NCI-H345 treated with DMSO at 0.1 percent for 48 hours (cell line): Measurements from ENCODE around the gene LIPH.

Source experiments
- DNase-seq: peaks from one replicate; lab custom pipeline; 2025; ENCODE audit not compliant: unreplicated experiment; lab: John Stamatoyannopoulos, UW

LIPH gene

DNA sequence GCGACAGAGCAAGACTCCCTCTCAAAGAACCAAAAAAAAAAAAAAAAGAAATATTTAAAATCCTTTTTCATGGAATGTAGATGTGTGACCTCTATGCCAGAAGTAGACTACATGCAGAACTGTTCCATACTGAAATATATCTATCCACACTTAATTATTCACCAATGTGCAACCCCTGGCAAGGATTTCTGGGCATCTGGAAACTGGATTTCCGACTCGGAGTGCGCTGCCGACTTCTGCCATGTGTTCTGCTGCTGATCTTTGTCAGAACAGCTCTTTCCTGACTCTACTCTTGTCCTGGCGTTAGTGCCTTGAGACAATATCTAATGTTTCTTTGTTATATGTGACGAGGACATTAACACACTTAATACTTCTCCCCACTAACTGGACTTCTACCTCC lies 11.7 kb downstream of the LIPH start:
- DNase-seq: no peak

DNA sequence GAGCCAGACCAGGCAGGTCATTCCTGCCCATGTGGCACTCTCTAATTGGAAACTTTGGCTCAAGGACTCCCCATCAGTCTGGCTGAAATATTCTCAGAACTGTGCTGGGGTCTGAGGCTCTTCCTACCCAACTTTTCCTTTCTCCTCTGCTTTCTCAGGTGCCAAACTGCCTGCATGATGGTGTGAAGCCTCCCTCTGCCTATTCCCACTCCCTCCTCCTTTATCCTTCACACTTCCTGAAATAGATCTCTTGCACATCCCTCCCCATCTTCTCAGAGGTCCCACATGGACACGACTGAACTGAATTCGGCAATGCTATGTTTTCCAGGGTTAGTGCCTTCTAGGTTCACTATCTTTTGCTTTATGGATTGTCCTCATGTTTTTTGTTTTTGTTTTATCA lies 12.5 kb downstream of the LIPH start:
- DNase-seq: no peak

DNA sequence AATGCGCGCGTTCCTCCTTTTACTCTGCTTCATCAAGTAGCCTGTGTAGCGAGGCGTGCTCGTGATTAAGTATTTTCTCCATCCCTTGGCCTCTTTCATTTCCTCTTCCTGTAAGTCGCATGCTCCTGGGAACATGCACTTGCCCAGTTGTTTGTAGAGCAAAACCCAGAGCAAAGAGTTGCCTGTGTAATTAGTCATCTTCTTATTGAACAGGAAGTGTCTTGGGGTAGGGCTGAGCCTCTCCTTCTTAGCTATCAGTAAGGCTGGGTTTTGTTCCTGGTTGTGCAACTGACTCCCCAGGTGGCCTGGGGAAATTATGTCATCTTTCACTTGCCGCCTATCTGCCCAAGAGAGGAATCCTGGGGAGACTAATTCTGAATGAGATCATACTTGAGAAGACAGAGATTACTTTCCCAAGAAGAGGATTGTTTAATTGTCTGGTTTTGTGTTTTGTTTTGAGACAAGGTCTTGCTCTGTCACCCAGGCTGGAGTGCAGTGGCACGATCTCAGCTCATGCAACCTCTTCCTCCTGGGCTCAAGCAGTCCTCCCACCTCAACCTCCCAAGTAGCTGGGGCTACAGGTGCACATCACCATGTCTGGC lies 14.9 kb downstream of the LIPH start:
- no peak for DNase-seq

DNA sequence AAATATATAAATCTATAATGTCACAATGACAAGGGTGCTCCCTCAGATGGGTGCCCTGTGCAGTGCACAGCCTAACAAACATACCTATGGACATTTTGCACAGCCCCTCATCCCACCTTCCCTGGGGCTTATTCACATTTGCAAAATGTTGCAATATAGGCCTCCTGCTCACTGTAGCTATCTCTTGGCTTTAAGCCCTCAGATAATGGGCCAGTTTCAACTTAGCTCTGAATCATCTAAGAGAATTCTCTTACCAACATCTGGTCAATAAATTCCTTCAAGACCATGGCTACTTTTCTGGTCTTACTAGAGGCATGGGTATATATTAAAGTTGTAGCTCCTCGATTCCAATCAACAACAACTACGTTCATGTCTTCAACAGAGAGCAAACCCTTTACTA lies 17.9 kb downstream of the LIPH start:
- no peak for DNase-seq

DNA sequence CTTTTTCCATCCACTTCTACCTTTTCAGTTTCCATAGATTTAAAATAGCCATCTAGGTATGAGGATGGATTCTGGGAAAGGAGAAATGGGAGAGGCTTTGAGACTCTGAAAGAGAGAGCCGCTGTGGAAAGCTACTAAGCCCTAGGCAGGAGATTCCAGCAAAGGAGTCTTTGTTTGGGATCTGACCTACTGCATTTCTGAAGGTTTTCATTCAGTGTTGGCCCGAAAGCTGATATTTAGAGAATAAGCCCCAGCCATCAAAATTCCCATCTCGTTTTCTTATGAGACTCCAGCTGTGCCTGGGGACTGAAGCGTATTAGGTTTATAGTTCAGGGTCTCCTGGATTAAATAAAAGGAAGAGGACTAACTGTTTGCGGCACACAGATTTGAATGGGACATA lies 19.5 kb downstream of the LIPH start:
- no peak for DNase-seq

DNA sequence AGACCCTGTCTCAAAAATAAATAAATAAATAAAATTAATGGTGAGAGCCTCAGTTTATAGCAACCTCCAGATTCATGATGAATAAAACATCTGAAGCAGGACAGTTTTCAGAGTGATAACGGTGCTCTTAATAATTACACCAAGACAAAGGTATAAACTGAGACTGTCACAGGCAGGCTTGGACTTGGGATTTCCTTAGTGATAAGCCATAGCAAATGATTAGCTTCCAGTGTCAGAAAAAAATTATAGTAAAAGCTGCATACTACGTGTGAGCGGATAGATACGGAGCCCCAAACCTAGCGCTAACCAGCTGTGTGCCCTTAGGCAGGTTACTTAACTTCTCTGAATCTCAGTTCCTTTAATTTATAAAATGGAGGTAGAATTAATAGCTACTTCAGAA lies 21.5 kb downstream of the LIPH start:
- DNase-seq: no peak

DNA sequence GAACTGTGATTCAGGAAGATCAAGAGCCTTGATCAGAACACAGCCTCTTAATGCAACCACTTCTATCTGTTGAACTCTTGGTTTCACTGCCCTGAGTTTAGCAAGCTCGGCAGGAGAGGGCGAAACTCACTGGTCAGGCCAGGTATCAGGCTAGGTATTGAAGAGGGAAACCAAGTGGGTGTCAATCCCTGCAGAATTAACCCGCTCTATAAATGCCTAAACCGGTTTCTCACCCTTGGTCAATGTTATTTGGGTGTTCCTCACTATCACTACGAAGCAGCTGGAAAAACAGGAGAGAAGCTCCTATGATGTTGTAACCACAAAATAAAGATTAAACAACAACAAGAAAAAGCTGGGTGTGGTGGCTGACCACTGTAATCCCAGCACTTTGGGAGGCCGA lies 23.9 kb downstream of the LIPH start:
- no peak for DNase-seq

DNA sequence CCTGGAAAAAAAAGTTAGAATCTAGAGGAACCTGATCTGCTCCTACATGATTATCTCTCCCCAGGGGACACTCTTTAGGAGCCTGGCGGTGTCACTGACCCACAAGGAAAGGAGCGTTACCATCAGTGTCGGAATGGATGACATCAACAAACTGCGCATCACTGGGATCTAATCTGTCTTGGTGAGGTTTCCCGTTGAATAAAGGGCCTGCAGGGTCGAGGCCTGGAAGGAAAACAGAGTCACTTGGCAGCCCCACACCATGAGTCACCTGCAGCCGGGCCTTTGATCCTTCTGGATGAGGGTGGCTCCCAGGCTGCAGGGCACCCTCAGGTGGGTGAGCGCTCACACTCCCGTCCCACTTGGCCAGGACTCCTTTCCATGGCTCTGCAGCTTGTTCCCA lies 25.0 kb downstream of the LIPH start:
- DNase-seq: no peak

DNA sequence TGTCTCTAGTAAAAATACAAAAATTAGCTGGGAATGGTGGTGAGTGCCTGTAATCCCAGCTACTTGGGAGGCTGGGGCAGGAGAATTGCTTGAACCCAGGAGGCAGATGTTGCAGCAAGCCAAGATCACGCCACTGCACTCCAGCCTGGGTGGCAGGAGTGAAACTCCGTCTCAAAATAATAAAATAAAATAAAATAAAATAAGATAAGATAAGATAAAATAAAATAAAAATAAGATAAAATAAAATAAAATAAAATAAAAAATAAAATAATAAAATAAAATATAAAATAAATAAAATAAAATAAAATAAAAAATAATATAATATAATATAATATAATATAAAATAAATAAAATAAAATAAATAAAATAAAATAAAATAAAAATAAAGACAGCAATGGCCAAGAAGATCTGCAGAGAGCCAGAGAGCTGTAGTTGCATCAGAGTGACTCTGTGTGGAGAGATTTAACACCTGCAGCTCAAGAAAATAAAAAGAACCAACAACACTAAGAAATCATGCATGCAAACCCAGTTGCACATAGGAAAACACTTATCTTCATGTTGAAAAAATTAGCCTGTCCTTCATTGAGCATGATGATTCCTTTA lies 25.9 kb downstream of the LIPH start:
- no peak for DNase-seq

DNA sequence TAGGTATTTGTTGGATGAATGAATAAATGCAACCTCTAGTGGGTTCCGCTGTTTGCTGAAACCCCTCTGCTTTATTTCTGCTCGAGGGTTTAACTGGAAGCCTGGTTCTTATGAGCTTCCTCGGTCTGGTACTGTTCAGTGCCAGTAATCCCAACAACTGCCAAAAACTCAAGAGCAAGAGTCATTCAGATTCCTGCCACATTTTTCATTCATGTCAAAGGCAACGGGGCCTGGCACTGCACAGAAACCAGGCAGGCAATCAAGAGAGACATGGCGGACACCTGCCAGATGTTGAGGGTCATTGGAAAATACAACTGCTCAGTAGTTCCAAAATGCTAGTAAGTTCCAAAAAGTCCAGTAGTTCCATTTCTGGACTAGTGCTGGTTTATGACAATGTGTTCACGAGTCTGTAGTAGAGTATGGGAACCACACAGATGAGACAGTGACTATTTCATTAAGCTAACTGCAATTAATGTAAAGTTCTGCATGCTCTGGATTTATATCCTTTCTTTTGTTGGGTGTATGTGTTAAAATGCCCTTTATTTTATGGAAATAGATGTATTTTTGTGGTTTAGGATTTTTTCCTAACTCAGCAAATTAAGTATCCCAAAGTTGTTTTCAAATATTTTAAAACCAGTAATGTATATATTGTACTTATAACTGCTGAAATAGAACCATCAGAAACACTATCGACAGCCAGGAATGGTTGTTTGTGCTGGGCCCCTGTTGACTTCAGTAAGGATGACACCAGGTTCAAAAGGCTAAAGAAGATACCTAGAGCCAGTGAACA lies 30.8 kb downstream of the LIPH start:
- DNase-seq: no peak

DNA sequence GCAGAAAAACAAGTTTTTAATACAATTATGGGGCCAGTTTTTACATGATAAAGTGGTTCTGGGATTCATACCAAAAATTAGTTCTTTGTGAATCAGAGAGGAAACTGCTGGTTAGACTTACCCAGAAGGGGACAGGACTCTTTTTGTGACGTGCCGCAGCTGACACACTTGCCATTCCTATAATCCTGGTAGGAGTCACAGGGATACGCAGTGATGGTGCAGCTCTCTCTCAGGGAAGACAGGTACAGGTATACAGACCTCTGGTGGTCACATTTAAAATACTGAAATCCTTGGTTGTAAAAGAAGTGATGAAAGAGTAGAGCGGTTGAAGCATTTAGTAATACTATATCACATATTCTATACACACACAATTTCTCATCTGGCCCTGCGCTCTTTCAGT lies 33.4 kb downstream of the LIPH start:
- DNase-seq: no peak

DNA sequence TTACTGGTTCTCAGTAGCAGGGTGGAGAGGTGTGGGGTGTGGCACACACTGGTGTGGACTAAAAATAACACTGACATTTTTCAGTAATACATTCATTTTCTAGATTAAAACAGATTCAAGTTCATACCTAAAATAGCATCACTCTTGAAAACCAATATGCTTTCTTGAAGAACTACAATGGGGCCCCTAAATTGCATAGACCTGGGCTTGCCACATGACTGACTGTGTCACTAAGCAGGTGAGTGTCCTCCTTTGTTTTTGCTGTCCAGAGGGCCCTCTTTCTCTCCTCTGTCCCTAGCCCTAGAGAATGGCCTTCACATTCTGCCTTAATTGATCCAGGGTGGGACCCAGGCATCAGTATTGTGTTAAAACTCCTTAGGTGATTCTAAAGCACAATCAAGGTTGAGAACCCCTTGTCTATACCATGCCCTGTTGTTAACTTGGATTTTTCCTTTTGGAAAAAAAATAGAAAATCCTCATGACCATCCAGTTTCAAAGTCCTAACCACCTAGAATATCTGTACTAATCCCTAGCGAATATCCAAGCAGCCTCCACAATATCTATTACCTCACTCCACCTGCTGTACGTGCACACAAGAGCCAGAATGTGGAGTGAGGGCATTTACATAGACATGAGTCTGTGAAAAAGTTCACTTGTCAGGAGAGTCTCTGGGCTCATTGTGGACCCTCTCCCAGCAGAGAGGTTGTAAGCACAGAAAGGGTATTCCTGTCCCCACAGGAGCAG lies 34.8 kb downstream of the LIPH start:
- no peak for DNase-seq

DNA sequence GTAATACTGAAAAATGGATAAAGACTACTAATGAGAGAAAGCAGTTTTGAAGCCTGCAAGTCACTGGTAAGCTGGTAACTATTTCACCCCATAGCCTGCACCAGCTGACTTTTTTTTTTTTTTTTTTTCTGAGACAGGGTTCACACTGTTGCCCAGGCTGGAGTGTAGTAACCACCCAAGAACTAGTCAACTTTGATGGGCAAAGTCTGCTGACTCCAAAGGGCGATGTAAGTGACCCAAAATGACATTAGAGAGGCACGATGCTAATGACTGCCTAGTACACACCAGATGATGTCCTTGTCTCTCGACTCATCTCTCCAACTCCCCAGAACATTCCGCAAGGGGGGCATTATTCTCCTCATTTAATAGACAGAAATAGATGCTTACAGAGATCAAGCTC lies 40.7 kb downstream of the LIPH start:
- no peak for DNase-seq

DNA sequence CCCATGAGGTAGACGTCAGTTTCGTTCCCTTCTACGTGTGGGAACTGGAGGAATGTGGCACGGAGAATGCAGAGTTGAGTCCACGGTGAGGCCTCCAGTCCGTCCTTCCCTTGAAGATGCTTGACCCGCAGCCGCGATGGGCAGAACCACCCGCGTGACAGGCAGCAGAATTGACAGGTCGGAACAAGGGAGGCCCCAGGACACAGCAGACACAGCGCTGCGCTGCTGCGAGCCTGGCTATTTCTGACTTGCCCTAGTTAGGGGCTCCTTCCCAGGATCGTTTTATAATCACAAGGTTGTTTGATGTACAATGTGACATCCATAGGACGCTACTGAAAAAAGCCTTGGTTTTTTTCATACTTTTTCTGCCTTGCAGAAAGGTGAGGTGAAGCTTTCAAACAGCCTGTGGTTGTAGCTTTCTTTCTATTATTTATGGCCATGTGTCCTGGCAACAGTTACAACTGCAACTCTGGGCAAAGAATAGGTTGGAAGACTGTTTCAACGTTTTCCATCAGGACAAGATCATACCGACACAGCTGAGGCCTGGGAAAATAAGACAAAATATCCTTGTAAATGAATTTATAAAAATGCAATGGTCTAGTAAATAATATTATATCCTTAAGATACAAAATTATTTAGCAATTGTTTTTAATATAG lies 43.9 kb downstream of the LIPH start:
- no peak for DNase-seq

DNA sequence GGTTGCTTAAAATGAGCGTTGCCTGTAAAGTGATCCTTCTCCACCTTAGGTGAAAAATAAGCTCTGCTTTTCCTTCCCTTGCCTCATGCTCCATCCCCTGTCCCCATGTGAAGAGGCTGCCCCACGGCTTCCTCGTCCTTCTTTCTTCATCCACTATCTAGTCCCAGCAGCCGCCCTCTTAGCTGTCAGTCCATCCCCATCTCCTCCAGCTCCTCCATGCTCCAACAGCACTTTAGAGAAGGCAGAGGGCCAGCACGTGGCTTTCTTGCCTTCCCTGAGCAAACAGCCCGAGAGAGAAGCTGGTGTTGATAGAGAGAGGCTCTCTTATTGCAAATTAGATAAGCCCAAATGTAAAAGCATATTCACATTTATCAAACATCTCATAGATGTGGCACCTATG lies 44.5 kb downstream of the LIPH start:
- no peak for DNase-seq

DNA sequence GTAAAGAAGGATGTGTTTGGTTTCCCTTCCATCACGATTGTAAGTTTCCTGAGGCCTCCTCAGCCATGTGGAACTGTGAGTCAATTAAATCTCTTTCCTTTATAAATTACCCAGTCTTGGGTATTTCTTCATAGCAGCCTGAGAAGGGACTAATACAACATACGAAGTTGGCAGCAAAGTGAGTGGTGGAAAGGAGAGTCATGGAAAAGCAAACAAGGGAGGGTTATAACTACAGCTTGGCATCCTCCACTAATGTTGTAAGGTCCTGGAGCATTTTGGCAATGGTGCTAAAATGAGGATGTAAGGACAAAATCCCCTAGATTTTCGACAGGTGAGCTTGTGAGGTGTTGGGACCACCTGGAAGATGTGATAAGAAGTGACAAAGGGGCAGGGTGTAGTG lies 47.8 kb downstream of the LIPH start:
- no peak for DNase-seq

DNA sequence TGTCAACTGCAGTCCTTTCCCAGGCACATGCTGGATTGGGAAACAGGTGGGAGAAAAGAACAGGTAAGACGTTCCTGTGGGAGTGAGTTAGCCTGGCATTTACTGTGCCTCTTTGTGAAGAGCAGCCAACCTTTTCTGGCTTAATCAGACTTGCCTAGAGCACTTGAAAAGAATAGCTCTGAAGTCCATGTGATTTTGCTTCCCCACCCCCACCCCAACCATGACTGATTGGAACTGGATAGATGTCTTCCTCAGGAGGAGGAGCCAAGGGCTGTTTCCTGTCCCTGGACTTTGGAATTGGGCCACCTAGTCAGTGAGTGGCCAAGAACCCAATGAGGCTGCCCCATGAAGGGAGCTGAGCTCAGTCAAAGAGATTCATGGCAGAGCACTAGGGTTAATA lies 48.9 kb downstream of the LIPH start:
- no peak for DNase-seq

DNA sequence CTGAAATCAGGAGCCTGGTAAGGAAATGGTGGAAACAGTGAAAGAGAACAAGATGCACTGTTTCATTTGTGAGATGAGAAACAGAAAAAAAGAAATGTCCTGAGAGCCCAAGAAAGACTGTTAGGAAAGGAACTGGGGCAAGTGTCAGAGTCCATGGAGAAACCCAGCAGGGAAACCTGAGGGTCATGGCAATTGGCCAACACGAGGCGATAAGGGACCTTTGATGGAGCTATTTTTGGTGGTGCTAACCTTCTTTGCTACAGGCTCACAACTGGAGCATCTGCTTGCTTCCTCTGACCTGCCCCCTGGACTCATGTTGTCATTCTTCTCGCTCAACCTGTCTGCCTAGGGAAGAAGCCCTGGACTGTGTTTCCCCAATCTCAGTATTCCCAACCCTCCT lies 49.4 kb downstream of the LIPH start:
- DNase-seq: no peak

DNA sequence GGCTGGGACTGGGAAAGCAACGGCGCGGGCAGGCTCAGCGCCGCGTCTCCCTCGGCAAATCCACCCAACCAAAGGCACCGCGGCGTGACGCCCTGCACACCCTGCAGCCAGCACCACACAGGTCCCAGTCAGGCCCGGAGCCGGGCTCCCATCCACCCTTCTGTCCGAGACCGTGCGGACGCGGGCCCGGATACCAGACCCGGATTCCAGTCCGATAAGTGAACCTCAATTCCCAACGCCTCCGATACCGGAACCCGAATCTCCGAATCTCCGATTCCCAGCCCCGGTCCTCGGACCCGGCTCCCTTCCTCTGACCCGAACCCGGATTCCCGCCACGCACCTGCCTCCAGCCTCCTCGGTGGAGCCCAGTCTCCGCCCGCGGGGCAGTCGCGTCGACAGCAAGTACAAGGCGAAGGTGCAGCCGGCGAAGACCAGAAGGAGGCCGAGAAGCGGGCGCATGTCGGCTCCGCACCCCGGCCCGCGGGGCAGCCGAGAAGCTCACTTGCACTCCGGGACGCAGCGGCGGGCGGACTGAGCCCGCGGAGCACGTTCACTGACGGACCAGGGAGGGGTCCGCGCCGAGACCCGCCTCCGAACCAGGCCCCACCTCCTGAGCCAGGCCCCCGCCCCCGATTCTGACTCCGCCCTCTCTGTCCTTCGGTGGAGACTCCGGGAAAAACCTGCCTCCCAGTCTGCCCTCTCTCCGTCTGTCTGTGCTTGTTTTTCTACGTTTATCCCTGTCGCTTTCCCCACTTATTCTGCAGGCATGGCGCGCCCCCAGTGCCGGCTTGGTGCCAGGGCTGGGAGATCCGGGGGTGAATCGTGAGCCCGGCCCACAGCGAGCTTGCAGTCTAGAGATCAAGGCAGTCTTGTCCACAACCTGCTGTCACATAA lies 53.6 kb downstream of the LIPH start, which contains the start of gene TMEM41A:
Gene TMEM41A, minus strand, starts transcription at position 533 of the 894 bp plus-strand sequence. Its CDS starts 74 bp downstream, at position 459.
- peak; percentile 86 for DNase-seq

DNA sequence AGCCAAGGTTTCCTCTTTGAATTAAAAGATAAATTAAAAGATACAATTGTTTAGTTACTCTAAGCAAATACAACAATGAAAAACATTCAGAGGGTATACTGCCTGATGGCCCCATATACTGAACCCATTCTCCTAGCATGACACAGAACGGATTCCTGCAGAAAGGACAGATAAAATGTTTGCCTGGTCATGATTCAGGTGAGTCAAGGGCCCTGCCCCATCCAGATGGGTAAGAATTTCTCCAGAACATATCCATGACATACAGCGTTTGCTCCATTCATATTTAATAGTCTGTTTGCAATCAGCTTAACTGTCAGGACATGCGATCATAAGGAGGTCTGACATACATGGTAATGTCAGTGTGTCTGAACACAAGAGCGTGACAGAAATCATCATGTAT lies 62.1 kb downstream of the LIPH start:
- no peak for DNase-seq
